ENCODE results near the gene RPL7A. TPM values are rescaled to one million over a fixed set of nuclear protein-coding genes. Genes with fewer than 3 reads are reported as not detected.

Gene RPL7A
- total and polyA plus RNA-seq, 2 of the 13 experiments (the other 11 are each of a cell fraction or from before 2014, with no cell fraction given): 2,401 to 2,938 TPM

- TF ChIP-seq ZBTB25 (CRISPR knock-in tag; IDR thresholded peaks at IDR 0.05): no peak
- TF ChIP-seq ZNF577 (CRISPR knock-in tag; IDR thresholded peaks at IDR 0.05; ENCODE audit: borderline replicate concordance, low read depth): no peak
- no peak for TF ChIP-seq PLSCR1 (CRISPR knock-in tag; IDR thresholded peaks at IDR 0.05; ENCODE audit: borderline replicate concordance)
- TF ChIP-seq ZZZ3 (CRISPR knock-in tag; IDR thresholded peaks at IDR 0.05; ENCODE audit: borderline replicate concordance): no peak
- no peak for TF ChIP-seq RNF2 (conservative IDR thresholded peaks at IDR 0.05; ENCODE audit: low read depth)
- TF ChIP-seq ZNF484 (CRISPR knock-in tag; IDR thresholded peaks at IDR 0.05; ENCODE audit: borderline replicate concordance, low read depth): no peak
- TF ChIP-seq ARNT2 (CRISPR knock-in tag; IDR thresholded peaks at IDR 0.05; ENCODE audit: low read depth): no peak
- TF ChIP-seq KDM1A (CRISPR knock-in tag; IDR thresholded peaks at IDR 0.05): no peak
- no peak for TF ChIP-seq DDIT3 (CRISPR knock-in tag; IDR thresholded peaks at IDR 0.05)
- no peak for TF ChIP-seq ZNF878 (CRISPR knock-in tag; IDR thresholded peaks at IDR 0.05)
- TF ChIP-seq ZBTB4 (CRISPR knock-in tag; IDR thresholded peaks at IDR 0.05; ENCODE audit: borderline replicate concordance): peak; percentile 79; the same call in 1 of the 2 replicates
- TF ChIP-seq NFYB (CRISPR knock-in tag; IDR thresholded peaks at IDR 0.05): no peak
- TF ChIP-seq ZNF761 (CRISPR knock-in tag; conservative IDR thresholded peaks at IDR 0.05): 0 out of 2 replicates have a peak, but pooled peaks have one; percentile 42
- TF ChIP-seq PREB (CRISPR knock-in tag; IDR thresholded peaks at IDR 0.05): no peak
- 0 out of 2 replicates have a peak, but pooled peaks have one; percentile 21 for TF ChIP-seq IKZF5 (CRISPR knock-in tag; IDR thresholded peaks at IDR 0.05)
- 0 out of 2 replicates have a peak, but pooled peaks have one; percentile 39 for TF ChIP-seq ADNP (CRISPR knock-in tag; IDR thresholded peaks at IDR 0.05)
- no peak for TF ChIP-seq ZNF230 (CRISPR knock-in tag; IDR thresholded peaks at IDR 0.05)
- TF ChIP-seq ZNF337 (CRISPR knock-in tag; IDR thresholded peaks at IDR 0.05; ENCODE audit: borderline replicate concordance, low read depth): no peak
- no peak for TF ChIP-seq ZNF784 (CRISPR knock-in tag; IDR thresholded peaks at IDR 0.05; ENCODE audit: borderline replicate concordance)
- TF ChIP-seq ATF1 (CRISPR knock-in tag; IDR thresholded peaks at IDR 0.05): no peak
- 0 out of 2 replicates have a peak, but pooled peaks have one; percentile 27 for TF ChIP-seq MIER2 (CRISPR knock-in tag; IDR thresholded peaks at IDR 0.05)
- no peak for TF ChIP-seq ZNF605 (CRISPR knock-in tag; IDR thresholded peaks at IDR 0.05)
Observed at GRCh38 chr9:133386338-133386737, 38.3 kb downstream of the RPL7A start (continued).

Measured in HepG2 (cell line).